ENCODE measurements around the gene PITPNM3.

PITPNM3 gene

DNA sequence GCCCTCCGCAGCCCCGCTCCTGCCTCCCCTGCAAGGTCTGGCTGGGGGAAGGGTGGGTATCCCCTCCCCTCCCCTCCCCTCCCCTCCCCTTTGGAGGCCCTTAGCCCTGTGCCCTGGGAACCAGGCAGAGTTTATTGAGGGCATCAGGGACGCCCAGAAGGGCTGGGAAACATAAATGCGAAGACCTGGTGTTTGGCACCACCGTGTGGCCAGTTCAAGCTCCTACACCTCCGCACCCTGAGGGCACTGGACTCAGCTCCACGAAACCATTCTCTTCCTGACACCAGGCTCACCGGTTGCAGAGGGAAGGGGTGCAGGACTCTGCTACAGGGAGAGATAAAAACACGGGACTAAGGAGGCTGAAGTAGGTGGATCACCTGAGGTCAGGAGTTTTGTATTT lies 120.4 kb downstream of the PITPNM3 start:
- DNase-seq, result no peak

DNA sequence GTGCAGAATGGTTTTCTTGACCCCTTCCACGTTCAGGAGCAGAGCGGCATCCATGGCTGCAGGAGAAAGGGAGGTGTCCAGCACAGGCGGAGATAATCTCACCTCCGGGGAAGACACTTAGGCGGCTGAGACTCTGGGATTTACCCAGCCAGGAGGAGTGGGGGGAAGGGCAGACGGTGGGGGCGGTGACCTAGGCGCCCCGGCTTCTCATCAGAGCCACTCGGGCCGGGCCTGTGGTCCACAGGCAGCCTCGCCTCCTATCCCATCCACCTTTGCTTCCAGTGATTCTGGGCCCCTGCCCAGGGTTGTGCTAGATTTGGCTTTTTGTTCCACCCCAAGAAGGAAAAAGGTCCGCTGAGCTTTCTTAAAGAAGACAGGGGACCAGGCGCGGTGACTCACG lies 121.3 kb downstream of the PITPNM3 start, which contains the start of gene AIPL1:
Gene AIPL1, minus strand, starts transcription at position 71 of the 400 bp plus-strand sequence. Its CDS starts 17 bp downstream, at position 54.
- DNase-seq, result no peak

DNA sequence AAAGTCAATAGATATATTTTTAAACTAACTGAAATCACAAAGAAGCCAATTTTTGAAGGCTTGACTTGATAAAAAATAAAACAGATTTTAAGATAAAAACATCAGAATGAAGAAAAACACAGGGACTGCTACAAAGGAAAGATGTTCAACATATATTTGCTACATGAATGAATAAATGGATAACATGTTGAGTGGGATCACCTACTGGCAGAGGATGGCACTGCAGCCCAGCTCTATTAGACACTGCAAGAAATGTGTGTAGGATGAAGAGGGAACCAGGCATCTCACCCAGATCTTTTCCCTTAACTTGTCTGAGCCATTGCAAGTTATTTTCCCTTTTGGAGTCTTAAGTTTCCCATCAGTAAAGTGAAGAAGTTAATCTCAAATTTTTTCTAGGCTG lies 125.6 kb downstream of the PITPNM3 start:
- no peak for DNase-seq

DNA sequence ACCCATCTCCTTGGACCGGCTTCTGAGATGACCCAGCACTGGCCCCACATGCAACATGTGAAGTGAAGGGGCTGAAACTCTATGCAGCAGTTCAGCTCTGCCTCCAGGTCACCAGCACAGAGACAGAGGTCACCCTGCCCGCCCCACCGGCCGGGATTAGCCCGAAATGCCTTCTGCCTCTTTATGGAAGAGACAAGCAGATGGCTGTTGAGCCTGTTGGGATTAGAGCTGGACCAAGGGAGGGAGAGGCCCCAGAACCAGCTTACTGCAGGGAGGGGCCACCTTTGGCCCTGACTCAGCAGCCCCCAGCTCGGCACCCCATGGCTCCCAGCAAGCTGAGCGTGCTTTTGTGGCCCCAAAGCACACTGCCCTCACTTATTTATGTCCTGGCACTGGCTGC lies 127.1 kb downstream of the PITPNM3 start:
- no peak for DNase-seq

DNA sequence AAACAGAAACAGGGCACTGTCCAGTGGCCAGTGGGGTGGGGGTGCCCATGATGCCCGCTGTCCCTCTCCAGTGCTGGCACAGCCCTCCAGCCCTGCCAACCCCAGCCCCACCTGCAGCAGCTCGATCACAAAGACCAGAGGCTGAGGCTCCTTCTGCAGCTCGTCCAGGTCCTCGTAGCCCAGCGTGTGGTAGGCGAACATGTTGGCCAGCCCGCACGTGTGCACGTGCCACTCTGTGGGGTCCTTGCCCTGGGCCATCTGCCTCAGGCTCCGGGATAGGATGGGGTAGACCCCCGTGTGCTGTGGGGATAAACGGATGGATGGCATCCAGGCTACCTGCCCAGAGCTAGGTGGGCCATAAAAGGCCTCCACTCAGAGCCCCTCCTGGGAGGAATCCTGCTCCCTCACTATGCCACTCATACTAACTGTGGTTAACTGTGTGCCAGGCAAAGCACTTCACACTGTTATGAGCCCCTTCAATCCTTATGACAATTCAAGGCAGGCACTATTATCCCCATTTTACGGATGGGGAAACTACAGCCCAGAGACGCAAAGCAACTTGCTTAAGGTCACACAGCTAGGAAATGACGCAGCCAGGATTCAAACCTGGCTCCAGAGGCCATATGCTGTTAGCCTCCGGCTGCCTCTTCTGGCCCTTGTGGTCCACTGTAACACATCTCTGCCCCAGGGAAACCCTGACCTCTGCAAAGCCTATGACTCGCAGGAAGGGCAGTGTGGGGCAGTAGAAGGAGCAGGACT lies 128.0 kb downstream of the PITPNM3 start:
- no peak for DNase-seq

DNA sequence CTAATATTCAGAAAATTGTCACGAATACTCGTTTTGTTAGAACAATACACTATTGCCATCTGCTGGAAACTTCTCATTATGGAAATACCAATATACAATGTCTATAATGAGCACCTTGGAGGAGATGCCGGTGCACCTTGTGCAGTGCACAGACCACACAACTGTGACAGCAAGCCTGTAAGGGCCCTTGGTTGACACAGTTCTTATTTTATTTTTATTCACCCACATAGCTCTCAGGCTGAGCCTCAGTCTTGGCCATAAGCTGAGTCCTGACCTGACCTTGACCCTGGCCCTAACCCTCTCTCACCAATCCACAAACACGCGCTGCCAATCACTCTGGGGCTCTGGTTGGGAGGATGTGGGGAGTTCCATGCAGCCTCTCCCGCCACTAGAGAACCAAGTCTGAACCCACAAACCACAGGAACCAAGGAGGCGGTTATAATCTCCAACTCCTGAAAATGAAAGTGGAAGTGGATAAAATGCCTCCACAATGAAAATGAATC lies 129.0 kb downstream of the PITPNM3 start:
- no peak for DNase-seq

DNA sequence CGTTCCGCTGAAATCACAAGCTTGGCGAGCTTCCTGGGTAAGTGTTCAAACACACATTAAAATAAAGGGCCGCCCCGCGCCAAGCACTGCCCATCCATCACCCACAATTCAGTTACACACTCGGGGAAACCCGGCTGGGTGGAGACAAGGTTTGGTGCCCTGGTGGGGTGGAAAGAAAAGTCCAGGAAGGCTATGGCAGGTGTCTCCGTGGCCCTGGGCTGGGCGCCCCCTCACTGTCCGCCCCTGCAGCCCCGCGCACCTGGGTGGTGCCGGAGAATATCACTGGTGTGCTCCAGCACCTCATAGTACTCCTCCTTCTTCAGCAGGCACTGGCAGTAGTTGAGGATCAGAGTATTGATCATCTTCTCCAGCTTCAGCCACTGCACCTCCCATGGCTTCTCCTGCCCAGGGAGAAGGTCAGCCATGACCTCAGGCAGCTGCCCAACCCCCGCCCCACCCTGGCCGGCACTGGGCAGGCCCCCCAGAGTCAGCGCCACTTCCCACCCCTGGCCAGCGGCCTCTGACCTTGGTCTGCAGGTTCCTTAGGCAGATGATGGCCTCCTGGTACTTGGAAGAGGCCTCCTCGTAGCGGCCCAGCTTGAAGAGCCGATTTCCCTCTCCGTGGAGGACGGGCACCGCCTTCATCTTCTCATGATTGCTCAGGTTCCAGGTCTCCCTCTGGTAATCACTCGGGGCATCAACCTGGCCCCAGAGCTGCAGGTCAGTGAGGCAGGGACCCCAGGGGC lies 129.8 kb downstream of the PITPNM3 start:
- no peak for DNase-seq

DNA sequence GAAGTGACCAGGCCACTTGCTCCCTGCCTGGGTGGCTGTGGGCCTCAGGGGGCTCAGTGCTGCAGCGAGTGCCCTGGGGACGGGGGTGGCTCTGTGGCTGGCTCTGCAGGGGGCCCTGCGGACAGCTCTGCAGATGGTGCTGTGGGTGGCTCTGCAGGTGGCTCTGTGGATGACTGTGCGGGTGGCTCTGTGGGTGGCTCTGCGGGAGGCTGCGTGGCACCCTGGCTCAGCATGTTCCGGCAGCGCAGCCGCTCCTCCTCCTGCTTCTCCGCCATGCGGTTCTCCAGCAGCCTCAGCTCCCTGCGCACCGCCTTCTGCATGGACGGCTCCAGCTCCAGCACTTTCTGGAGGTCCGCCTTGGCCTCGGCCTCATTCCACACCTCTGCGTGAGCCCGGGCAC lies 130.9 kb downstream of the PITPNM3 start:
- no peak for DNase-seq

DNA sequence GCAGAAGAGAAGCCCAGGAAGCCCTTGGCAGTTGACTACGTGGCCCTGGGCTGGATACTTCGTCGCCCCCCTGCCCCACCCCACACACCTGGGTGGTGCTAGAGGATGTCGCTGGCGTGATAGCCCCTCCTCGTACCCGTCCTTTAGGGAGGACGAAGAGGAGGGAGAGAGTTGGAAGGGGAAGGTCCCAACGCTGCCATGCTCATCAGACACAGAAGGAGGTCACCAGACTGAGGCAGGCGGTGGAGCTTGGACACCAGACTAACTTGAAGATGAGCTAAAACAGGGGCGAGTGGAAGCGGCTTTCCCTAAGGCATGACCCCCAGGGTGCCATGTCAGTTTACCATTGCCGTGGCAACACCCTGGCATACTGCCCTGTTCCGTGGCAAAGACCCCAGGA lies 132.4 kb downstream of the PITPNM3 start:
- no peak for DNase-seq

DNA sequence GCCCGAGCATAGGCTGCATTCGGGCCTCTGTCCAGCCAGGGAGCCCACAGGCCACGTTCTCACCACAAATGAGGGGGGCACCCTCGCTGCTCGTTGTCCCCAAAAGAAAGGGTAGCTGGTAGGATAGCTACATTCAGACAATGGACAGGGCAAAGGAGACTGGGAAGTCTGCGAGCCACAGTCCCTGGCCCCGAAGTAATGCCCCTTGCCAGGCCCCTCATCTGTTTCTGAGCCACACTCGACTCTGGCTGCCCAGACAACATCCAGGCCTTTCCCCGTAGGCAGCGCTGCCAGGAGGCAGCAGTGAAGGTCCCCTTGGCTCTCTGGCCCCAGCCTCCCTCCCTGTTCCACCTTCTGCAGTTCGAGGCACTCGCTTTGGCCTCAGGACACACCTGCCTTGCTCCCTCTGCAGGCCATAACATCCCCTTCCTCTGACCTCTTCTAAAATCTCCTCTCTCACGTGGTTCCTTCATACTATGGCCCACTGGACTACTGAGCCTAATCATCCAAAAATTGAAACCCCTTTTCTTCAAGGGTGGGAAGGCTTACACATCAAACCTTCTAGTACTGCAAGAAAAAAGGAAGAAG lies 133.6 kb downstream of the PITPNM3 start:
- no peak for DNase-seq

DNA sequence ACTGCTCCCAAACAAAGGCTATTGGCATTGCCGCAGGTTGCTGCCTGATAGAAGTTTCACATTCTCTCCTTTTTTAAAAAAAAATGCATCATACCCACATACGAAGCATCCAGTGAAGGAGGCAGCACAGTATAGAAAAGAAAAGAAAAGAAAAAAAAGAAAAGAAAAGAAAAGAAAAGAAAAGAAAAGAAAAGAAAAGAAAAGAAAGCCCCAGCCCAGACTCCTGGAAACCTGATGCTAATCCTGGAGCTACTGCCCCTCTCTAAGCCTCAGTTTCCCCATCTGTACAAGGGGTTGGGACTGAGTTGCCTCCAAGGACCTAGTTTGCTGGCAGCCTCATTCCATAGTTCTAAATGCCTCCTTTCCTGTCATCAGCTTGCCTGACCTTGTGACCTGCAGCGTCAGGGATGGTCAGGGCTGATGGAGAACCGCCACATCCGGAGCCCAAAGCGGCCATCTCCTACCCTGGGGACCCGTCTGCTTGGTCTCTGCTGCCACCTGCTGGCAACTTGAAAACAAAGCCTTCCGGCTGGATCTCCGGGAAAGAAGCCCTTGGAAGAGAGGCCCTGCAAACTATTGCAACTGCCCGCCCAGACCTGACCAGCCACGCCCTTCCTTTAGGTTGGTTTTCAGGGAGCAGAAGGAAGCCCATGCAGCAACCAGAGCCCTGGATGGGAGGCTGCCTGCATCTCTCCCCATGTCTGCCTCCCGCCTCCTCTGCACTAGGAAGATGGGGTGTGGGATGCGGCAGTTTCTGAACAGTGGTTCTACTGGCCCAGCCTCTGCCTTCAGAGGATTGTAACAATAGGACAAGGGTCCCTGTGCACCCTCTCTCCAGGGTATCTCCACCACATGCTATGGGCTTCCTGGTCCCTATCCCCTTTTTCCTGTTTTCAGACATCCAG lies 134.4 kb downstream of the PITPNM3 start:
- DNase-seq, result peak; percentile 20

DNA sequence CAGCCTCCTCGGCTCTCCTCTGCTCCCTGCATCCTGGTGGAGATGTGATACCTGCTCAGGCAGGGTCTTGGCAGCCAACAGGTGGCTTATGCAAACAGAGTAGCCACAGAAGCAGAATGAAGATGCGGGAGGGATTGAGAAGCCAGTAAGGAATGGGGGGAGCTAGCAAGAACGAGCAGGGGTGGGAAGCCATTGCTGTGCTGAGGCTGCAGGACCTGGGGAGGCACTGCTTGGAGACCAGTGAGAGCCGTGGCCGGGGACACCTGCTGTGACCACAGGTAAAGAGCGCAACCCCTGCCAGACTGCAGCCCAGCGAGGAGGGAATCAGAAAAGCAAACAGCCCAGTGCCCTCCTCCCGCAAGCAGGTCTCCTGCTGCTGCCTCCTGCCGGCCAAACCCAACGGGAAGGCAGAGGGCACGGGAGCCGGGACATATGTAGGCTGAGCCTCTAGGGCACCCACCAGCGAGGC lies 136.1 kb downstream of the PITPNM3 start:
- no peak for DNase-seq

DNA sequence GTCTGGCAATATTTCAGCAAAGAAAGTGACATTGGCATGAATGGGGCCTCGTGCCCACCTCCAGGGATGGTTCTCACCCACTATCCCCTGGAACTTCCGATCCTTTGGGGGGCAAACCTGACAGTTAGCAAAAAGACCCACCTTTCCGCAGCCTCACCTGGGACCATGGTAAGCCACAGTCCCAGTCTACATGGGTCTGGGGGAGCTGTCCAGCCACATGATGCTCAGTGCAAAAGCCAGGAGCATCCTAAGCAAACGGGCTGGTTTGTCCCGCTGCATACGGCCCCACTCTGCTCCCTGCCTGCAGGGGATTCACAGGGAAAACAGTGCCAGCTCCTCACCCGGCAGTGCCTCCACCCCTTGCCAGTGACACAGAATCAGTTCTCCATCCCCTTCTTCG lies 140.7 kb downstream of the PITPNM3 start:
- no peak for DNase-seq

DNA sequence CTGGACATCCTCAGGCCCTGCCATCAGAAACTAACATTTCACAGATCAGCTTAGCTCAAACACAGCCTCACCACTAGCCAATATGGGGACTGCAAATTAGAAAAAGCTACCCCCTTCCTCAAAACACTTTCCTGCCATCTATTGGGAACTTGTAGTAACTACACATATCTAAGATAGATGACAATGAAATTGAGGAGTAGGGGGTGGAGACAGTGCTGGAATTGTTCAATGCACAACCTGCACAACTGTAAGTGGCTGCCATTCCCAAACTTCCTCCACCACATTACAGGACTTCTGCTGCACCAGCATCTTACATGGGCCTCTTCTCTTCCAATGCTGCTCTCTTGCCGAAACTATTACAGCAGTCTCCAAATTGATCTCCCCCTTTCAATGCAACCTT lies 143.3 kb downstream of the PITPNM3 start:
- peak; percentile 5 for DNase-seq

DNA sequence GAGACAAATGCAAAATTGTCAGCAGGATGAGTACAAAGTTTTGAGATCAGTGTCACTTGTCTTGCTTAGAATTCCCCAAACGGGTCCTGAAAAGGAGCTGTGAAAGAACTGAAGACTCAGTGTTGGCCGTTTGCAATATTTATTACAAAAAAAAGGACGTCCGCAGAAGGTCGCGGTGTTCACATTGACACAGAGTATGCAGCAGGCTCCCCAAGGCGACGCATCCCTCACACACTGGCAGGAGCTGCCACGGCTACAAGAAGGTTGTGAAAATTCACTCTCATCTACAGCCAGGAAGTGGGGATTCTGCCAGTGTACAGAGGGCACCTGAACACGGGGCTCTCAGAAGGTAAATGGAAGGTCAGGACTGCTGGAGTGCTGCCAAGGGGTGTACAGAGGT lies 147.6 kb downstream of the PITPNM3 start:
- DNase-seq, result no peak

DNA sequence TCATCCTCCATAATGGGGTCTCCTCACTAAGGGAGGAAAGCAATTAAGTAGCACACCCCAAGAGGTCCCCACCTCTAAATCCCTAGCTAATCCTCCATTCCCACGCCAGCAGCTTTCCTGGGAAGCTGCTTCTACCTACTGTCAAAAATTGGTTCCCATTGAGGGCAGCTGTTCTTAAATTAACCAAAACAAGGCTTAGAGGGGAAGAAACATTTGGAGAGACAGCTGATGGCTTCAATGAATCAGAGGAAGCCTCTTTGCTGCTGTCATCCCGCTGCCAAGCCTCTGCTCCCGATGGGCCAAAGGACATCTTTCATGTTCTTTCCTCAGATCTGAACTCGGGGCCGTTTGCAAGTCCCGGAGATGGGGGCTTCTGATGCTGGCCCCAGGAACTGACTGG lies 148.1 kb downstream of the PITPNM3 start:
- no peak for DNase-seq

DNA sequence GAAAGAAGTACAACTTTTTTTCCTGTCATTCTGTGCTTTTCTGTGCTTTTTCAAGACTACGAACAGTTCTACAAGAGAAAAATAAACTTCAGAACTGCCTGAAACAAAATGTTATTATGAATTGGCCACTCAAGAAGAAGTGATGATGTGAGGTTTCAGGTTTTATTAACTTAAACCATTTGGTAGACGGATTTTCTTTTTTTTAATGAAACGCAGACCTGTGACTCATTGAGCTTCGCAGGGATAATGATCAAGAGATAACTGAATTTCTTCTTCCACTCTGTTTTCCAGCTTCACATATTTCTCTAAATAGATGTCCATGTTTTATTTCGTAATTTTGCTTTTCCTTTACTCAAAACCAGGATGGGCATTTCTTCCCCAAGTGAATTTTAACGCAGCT lies 154.1 kb downstream of the PITPNM3 start:
- no peak for DNase-seq

Measured in NCI-H1417 treated with DMSO at 0.1 percent for 48 hours (cell line).